ENCODE measurements around the gene SNAPC3. TPM values are rescaled to one million over a fixed set of nuclear protein-coding genes. Genes with fewer than 3 reads are reported as not detected.

Gene SNAPC3
- total and polyA plus RNA-seq, 2 donors (not counting 3 experiments of a cell fraction or from before 2014, with no cell fraction given), result 15.2 to 32.6 TPM

GRCh38 chr9:15444141-15444540 is 21.5 kb downstream of the SNAPC3 start:
- Histone ChIP-seq H2AFZ (ENCODE audit: low read depth, low read length) (no peak overlapping the region), H3K9me1 (replicated peaks; ENCODE audit: control insufficient read depth, extremely low read depth, insufficient read depth, low read length) (no peaks in the 10 kb centered on the region), H4K20me1 (replicated peaks; ENCODE audit: control insufficient read depth, extremely low read depth, insufficient read depth, low read length) (peaks cover 2% of the 10 kb centered on the region), H3K27ac (ENCODE audit: insufficient read depth, low read depth, low read length) (no peak overlapping the region), H3K79me2 (ENCODE audit: control insufficient read depth, insufficient read depth, low read length) (peaks cover 20% of the 10 kb centered on the region), H3K4me1 (ENCODE audit: control insufficient read depth, extremely low read depth, insufficient read depth, low read length) (no peaks in the 10 kb centered on the region), H3K27me3 (ENCODE audit: control insufficient read depth in 2 of 2, insufficient read depth in 2 of 2, low read length in 2 of 2) (no peaks in the 10 kb centered on the region), H3K4me2 (ENCODE audit: insufficient read depth, low read length) (no peak overlapping the region), H3K9me3 (replicated peaks; ENCODE audit: control insufficient read depth, insufficient read depth, low read length) (no peaks in the 10 kb centered on the region), H3K36me3 (ENCODE audit: control insufficient read depth in 2 of 2, extremely low read depth in 1 of 2, insufficient read depth in 2 of 2, low read length in 2 of 2) (peaks cover 27 to 36% of the 10 kb centered on the region in 2 experiments), H3K9ac (replicated peaks; ENCODE audit: extremely low read depth, insufficient read depth, low read length) (no peak overlapping the region), H3K4me3 (replicated peaks in 1 of 3; ENCODE audit: insufficient read depth in 1 of 3, low read depth in 1 of 3, low read length in 3 of 3) (no peak overlapping the region)
- POLR2A ChIA-PET, result no interaction called here
- TF ChIP-seq EZH2 (IDR thresholded peaks at IDR 0.05; ENCODE audit: borderline replicate concordance, low read depth, low read length, severe bottlenecking) (no peak), POLR2AphosphoS5 (IDR thresholded peaks at IDR 0.05; ENCODE audit: insufficient read depth, low read depth, low read length) (no peak), GATA2 (IDR thresholded peaks at IDR 0.05; ENCODE audit: insufficient read depth, insufficient read length, low read depth, low read length) (no peak), JUN (IDR thresholded peaks at IDR 0.05; ENCODE audit: borderline replicate concordance, insufficient read depth, insufficient read length, low read depth) (no peak), MYC (IDR thresholded peaks at IDR 0.05; ENCODE audit: low read depth, low read length) (no peak), FOS (IDR thresholded peaks at IDR 0.05; ENCODE audit: borderline replicate concordance, insufficient read depth, low read length) (no peak), POLR2A (IDR thresholded peaks at IDR 0.05; ENCODE audit: low read depth, low read length) (no peak)
- TF ChIP-seq, protein P1, sequence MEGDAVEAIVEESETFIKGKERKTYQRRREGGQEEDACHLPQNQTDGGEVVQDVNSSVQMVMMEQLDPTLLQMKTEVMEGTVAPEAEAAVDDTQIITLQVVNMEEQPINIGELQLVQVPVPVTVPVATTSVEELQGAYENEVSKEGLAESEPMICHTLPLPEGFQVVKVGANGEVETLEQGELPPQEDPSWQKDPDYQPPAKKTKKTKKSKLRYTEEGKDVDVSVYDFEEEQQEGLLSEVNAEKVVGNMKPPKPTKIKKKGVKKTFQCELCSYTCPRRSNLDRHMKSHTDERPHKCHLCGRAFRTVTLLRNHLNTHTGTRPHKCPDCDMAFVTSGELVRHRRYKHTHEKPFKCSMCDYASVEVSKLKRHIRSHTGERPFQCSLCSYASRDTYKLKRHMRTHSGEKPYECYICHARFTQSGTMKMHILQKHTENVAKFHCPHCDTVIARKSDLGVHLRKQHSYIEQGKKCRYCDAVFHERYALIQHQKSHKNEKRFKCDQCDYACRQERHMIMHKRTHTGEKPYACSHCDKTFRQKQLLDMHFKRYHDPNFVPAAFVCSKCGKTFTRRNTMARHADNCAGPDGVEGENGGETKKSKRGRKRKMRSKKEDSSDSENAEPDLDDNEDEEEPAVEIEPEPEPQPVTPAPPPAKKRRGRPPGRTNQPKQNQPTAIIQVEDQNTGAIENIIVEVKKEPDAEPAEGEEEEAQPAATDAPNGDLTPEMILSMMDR (IDR thresholded peaks at IDR 0.05; ENCODE audit: extremely low read depth in 1 of 2, insufficient read depth in 1 of 2, low read depth in 1 of 2, low read length in 2 of 2), result no peak
- TF ChIP-seq, protein P2, sequence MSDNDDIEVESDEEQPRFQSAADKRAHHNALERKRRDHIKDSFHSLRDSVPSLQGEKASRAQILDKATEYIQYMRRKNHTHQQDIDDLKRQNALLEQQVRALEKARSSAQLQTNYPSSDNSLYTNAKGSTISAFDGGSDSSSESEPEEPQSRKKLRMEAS (IDR thresholded peaks at IDR 0.05; ENCODE audit: insufficient read depth, insufficient read length), result no peak
- BruUV-seq (replicated peaks), result no TSS peak
- intact Hi-C loops (cut with micrococcal nuclease) (no loop called here), dilution Hi-C loops (cut with MboI; ENCODE audit: extremely low pct_ligation_motif_present, low sequenced_read_pairs) (no loop called here)
- CTCF ChIA-PET, result interaction anchor here (1.1 kb wide), 1 partner anchor 10 kb away, joined by 3 read pairs; no protein-coding TSS in a partner anchor
- FAIRE-seq (no peak), DNase-seq (ENCODE audit: low read depth, low spot score) (no peak)
